GM19452 (cell line): Measurements from ENCODE around the gene PDLIM5.
"Not testable (repeated sequence)": the region's sequence is repeated elsewhere in the genome, so short reads cannot be mapped to it uniquely, and the experiment has no call there.

ENCODE experiments used
- ATAC-seq: cut with Tn5 transposase; IDR thresholded peaks from one replicate; pipeline ENCODE4 v1.9.1; 2021; ENCODE audit not compliant: unreplicated experiment

Gene PDLIM5

GRCh38 chr4:94583914-94584641 lies 132.3 kb downstream of the PDLIM5 start:
- ATAC-seq, result peak; percentile 78

- no peak for ATAC-seq
Observed at GRCh38 chr4:94588896-94589693, 137.4 kb downstream of the PDLIM5 start.

- ATAC-seq, result no peak
Observed at GRCh38 chr4:94590493-94590892, 138.8 kb downstream of the PDLIM5 start.

- ATAC-seq, result no peak
Observed at GRCh38 chr4:94591289-94591688, 139.5 kb downstream of the PDLIM5 start.

DNA sequence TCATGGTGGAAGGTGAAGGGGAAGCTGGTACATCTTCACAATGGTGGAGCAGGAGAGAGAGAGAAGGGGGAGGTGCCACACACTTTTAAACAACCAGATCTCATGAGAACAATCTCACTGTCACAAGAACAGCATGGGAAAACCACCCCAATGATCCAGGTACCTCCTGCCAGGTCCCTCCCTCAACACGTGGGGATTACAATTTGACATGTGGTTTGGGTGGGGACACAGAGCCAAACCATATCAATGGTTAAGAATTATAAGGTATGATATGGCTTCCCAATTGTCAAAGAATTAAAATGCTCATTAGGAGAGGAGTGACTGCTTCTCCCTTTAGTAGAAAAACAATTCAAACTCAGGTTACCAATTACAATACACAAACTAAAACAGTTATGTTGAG lies 143.3 kb downstream of the PDLIM5 start:
- no peak for ATAC-seq

- peak; percentile 71 for ATAC-seq
Observed at GRCh38 chr4:94595880-94596483, 144.2 kb downstream of the PDLIM5 start.

- no peak for ATAC-seq
Observed at GRCh38 chr4:94598758-94599157, 147.0 kb downstream of the PDLIM5 start.

- ATAC-seq, result no peak
Observed at GRCh38 chr4:94603170-94603747, 151.5 kb downstream of the PDLIM5 start.

DNA sequence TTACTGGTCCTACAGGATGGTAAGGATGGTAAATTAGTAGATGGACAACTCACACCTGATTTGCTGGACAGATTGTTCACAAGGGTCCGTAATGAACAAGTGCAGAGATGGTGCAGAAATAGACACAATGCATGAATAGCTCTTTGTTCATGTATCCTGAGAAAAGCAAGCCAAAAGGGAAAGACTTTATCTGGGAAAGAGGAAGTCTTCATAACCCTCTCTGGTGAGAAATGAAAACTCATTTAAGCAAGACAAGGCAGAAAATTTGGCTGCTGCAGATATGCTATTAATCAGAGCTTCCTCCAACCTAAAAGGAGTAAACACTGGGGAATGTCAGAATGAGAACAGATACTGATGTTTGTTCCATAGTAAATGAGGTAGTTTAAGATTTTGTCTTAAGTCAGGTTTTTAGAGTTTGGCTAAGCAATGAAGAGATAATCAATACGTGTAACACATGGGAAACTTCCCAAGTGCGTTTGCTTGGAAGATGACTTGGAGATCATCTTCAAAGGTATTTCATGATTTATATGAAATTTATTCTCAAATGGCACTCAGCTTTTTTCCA lies 153.6 kb downstream of the PDLIM5 start:
- no peak for ATAC-seq

GRCh38 chr4:94610145-94610544 lies 158.4 kb downstream of the PDLIM5 start:
- ATAC-seq, result no peak

DNA sequence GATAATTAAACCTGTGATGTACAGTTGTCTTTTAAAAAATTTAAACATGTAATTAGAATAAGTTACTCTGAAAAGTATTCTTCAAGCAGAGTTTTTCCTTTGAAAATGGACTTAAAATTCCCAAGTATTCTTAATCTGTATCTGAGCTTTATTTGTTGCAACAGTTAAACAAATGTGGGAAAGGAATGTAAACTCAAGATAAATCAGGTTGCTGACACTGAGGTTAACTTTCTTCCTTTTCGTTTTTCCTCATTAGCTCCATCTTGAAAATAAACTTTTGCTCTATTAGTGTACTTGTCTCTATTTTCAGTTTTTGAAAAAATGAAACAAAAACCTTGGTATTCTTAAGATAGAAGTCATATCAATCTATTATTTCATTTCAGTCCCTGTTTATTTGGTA lies 161.5 kb downstream of the PDLIM5 start:
- ATAC-seq, result no peak

DNA sequence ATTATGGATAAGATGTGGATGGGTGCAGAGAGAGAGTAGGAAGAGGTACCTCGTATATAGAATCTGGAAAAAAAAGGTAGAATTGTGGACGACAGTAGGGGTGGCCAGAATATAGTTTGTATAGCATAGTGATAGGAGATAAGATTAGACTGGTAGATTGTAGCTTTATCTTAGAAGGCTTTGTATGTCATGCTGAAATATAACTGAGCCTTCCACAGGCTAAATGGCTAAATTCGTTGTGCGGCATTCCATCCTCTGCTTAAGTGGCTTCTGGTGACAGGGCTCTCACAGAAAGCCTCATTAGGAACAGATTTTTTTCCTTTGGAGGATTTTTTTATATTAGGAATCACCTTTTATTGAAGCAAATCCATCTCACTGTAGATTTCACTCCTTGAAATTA lies 163.7 kb downstream of the PDLIM5 start:
- ATAC-seq, result no peak

DNA sequence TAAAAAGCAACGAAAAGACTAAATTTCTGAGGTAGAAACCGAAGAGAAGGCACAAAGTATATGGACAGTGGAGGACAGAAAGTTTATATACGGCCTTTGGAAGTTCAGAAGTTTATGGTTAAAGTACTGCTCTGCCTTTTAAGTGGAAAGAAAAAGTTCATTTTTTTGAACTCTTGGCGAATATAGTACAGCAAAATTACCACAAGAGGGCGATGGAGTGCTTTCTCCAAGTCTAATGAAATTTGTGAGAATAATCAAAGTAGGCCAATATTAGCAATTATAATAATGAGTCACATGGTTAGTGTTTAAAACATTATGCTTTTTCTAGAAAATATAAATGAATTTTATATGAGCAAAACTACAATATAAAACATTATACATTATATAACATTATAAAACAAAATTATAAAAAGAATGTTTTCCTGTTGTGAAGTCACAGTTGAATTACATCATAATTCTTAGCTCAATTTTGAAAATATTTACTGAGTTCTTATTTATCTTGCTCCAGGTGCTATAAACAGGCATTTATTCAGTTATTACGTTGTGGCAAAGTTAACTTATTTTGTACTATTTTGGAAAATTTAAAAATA lies 169.8 kb downstream of the PDLIM5 start:
- ATAC-seq, result peak; percentile 58

DNA sequence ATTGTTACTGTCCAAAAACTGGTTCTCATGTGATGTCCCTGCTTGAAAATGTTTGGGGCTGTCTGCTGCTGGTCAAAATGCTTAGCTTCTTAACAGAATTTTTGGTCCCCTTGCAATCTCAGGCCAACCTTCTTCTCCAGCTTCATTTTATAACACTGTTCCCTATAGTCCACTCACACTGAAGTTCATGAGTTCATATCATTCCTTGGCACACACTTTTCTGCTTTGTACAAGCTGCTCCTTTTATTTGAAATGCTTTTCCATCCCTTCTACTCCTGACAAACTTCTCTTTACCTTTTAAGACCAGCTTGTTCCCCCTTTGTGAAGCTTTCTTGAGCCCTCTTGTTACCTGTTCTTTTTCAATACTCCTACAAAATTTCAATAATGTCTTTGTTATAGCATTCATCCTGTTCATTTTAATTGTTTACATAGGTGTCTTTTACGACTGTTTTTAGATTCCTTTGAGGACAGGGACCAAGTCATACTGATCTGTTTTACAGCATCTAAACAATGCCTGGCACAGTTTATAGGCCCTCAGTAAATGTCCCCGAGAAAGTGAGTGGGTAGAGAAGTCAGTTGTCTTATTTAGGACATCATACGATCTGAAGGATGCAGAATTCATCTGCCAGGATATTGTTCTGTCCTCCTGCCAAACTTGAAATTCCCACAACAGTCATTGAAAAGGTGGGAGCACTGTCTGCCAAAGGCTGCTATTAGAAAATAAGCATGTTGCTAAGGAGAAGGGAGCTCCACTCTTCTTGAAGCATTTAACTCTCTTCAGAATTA lies 171.6 kb downstream of the PDLIM5 start:
- ATAC-seq, result no peak

DNA sequence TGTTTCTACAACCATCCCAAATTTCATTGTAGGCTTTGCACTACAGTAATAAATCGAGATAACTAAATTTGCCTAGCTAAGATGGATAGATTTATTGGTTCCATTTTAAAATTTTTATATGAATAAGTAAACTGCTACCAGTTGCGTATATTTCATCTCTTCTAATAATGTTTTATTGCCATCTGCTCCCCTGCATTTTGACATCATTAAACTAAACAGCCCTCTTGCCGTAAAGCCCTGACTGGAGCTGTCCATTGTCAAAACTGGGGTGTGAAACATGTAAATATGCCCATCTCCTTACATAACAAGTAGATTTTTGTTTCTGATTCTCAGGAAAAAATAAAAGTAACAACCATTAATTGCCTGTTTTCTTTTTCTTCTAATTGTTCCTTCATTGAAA lies 175.2 kb downstream of the PDLIM5 start:
- ATAC-seq, result no peak

- ATAC-seq, result not testable (repeated sequence)
Observed at GRCh38 chr4:94629058-94629457, 177.3 kb downstream of the PDLIM5 start.

- ATAC-seq, result no peak
Observed at GRCh38 chr4:94629837-94630236, 178.1 kb downstream of the PDLIM5 start.

GRCh38 chr4:94634271-94634670 lies 182.5 kb downstream of the PDLIM5 start:
- ATAC-seq, result no peak

DNA sequence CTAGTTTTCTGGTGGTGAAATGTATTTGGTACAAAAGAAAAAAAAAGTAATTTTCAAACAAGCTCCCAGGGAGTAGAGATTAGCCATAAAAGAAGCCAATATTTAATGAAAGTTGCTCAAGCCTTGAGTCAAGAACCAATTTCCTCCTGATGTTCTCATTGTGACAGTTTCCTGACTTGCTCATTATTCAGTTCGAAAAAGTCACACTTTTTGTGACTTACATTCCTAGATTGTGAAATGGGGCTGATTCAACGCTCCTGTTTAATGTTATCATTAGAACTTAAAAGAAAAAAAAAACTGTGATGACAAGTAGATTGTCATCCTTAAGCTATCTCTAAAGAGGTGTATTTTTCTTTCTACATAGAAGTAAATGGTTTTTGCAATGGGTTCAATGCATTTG lies 183.4 kb downstream of the PDLIM5 start:
- no peak for ATAC-seq

DNA sequence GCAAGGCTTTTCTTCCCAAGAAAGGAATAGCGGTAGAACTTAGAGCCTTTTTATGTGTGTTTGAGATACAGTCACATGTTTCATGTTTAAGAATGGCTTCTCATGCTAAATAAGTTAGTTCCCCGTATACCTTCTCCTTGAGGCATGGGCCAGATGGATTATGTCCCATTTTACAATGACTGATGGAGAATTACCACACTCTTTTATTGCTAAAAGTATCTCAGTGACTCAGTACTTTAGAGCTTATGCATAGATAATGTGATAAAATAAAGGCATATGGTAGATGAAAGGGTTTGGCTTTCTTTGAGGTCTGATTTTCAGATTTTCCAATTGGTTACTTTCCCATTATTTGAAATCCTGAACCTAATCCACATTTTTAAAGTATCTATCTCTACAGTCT lies 184.3 kb downstream of the PDLIM5 start:
- no peak for ATAC-seq
